ENCODE measurements around the gene SAMD9.

SAMD9 gene

DNA sequence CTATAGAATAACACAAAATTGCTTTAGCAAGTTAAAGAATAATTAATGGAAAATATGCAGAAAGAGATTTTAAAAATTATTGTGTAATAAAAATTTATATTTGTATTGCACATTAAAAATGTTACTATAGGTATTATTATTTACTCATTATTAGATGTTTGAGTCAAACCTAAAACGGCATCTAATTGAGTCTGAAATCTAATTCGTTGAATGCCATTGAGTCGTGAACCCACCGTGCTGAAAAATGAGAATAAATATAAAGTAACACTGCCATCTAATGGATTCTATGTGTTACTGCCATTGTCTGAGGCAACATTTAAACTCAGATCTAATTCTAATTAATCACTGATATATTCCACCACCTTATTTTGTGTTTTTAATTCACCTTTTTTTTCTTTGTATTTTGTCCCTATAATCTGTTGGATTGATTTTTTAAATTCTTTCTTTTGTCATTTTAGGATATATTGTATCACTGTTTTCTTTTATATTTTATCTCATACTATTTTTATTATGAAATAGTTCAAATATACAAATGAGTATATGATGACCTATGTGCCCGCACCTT is 62.2 kb downstream of the SAMD9 start:
- DNase-seq (ENCODE audit: low read depth), result peak; percentile 43
- in situ Hi-C loops (cut with HindIII; ENCODE audit: low sequenced_read_pairs), result no loop called here
- H3K4me3 ChIP-seq (ENCODE audit: low read depth, low read length), result no peak overlapping the region
- TF ChIP-seq, protein P1, sequence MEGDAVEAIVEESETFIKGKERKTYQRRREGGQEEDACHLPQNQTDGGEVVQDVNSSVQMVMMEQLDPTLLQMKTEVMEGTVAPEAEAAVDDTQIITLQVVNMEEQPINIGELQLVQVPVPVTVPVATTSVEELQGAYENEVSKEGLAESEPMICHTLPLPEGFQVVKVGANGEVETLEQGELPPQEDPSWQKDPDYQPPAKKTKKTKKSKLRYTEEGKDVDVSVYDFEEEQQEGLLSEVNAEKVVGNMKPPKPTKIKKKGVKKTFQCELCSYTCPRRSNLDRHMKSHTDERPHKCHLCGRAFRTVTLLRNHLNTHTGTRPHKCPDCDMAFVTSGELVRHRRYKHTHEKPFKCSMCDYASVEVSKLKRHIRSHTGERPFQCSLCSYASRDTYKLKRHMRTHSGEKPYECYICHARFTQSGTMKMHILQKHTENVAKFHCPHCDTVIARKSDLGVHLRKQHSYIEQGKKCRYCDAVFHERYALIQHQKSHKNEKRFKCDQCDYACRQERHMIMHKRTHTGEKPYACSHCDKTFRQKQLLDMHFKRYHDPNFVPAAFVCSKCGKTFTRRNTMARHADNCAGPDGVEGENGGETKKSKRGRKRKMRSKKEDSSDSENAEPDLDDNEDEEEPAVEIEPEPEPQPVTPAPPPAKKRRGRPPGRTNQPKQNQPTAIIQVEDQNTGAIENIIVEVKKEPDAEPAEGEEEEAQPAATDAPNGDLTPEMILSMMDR (IDR thresholded peaks at IDR 0.05; ENCODE audit: low read depth, low read length, missing control alignments), result peak; percentile 34

DNA sequence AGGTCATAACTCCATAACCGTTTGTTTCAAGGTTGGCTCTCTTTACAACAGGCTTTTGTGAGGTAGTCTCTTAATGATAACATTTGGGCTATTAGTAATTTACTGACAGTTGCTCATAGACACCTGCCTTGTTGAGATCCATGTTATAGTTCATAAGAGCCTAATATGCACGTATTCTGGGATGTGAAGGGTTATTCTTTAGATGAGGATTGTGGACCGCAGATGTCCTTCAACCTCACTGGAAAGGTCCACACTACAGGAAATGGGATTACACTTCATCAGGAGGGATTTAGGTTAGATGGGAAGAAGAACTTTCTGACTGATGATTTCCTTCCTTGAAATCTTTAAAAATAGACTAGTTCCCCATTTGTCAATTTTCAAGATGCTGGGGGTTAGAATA is 62.8 kb downstream of the SAMD9 start:
- no peak for DNase-seq (ENCODE audit: low read depth)
- in situ Hi-C loops (cut with HindIII; ENCODE audit: low sequenced_read_pairs), result no loop called here
- TF ChIP-seq, protein P1 (IDR thresholded peaks at IDR 0.05; ENCODE audit: low read depth, low read length, missing control alignments), result no peak
- H3K4me3 ChIP-seq (ENCODE audit: low read depth, low read length), result no peak overlapping the region

DNA sequence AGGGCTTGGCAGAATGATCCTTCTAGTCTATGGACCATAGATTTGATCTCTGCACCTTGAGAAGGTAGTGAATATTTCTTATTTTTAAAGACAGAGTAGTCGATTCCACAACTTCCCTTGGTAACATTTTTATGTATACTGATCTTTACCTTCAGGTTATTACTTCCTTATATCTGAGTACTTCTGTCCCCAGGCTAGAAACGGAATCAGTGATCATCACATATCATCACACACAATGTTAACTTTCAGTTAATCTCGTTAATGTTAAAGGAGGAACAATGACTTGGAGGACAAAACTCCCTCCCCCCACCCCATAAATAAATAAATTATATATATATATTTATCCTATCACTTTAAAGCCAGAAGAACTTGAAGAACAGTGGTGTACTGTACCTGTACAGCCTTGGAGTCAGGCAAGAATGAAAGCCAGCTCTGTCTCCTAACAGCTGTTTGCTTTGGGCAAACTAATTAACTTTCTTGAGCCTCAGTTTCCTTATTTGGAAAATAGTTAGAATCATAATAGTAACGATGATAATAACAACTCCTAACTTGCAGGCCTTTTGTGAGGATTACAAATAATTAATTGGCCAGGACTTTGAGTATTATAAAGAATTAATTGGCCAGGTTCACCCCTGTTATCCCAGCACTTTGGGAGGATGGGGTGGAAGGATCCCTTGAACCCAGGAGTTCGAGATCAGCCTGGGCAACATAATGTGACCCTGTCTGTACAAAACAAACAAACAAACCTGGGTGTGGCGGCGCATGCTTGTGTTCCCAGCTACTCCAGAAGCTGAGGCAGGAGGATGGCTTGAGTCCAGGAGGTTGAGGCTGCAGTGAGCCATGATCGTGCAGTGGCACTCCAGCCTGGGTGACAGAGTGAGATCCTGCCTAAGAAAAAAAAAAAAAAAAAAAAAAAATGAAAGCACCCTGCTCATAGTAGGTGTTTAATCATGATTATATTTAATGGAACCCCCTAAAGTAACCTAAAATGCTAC is 63.5 kb downstream of the SAMD9 start:
- TF ChIP-seq, protein P1 (IDR thresholded peaks at IDR 0.05; ENCODE audit: low read depth, low read length, missing control alignments), result no peak
- in situ Hi-C loops (cut with HindIII; ENCODE audit: low sequenced_read_pairs), result no loop called here
- H3K4me3 ChIP-seq (ENCODE audit: low read depth, low read length), result no peak overlapping the region
- DNase-seq (ENCODE audit: low read depth), result no peak

DNA sequence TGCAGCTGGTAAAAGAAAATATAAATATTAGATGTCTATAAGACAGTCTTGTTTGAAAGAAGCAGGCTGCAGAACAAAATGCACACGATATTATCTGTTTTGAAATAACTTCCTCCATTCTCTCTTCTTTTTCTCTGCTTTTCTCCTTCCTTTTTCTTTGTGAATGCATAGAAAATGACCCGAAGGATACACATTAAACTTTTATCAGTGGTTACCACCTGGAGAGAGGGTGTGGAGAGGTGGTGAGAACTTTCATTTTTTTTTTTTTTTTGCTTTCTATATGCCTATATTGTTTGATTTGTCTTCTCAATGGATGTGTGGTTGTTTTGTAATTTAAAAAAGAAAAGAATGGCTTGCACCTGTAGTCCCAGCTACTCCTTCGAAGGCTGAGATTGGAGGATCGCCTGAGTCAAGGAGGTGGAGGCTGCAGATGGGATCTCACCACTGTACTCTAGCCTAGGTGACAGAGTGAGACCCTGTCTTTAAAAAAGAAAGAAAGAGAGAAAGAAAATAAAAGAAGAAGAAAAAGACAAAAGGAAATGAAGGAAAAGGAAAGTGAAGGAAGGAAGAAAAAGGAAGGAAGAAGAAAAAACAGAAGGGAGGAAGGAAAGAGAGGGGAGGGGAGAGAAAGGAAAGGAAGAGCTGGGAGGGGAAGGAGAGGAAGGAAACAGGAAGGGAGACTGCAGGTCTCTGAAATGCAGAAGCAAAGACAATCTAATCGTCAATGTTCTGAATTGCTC is 64.4 kb downstream of the SAMD9 start:
- no peak overlapping the region for H3K4me3 ChIP-seq (ENCODE audit: low read depth, low read length)
- DNase-seq (ENCODE audit: low read depth), result no peak
- in situ Hi-C loops (cut with HindIII; ENCODE audit: low sequenced_read_pairs), result no loop called here
- TF ChIP-seq, protein P1 (IDR thresholded peaks at IDR 0.05; ENCODE audit: low read depth, low read length, missing control alignments), result no peak

DNA sequence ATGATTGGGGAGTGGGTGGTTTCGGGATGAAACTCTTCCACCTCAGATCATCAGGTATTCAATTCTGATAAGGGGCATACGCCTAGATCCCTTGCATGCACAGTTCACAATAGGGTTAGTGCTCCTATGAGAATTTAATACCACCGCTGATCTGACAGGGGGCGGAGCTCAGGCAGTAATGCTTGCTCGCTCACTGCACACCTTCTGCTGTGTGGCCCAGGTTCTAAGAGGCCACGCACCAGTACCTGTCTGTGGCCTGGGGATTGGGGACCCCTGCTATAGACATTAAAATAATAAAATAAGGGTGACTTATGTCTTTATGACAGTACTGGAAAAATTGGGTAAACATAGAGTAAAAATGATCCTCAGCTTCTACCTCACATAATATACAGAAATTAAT is 66.1 kb downstream of the SAMD9 start:
- TF ChIP-seq, protein P1 (IDR thresholded peaks at IDR 0.05; ENCODE audit: low read depth, low read length, missing control alignments), result no peak
- DNase-seq (ENCODE audit: low read depth), result no peak
- H3K4me3 ChIP-seq (ENCODE audit: low read depth, low read length), result no peak overlapping the region
- in situ Hi-C loops (cut with HindIII; ENCODE audit: low sequenced_read_pairs), result no loop called here
